Type B pancreatic cell (in vitro differentiated cells): ENCODE data around the gene KEL. TPM values are rescaled to one million over a fixed set of nuclear protein-coding genes. Genes with fewer than 3 reads are reported as not detected.

Experiments used
- DNase-seq: peaks from one replicate; pipeline ENCODE4 v3.0.0; 2021; ENCODE audit warnings: mixed read lengths; ENCODE audit not compliant: unreplicated experiment; ENCODE audit errors: extremely low spot score
- H3K27ac Mint-ChIP-seq: 2 replicates; pipeline ENCODE4 v1.8.0; 2021; ENCODE audit warnings: mild to moderate bottlenecking, mixed read lengths
- H3K27me3 Mint-ChIP-seq: 2 replicates; pipeline ENCODE4 v1.8.0; 2021; ENCODE audit warnings: mixed read lengths
- H3K36me3 Mint-ChIP-seq: 2 replicates; pipeline ENCODE4 v1.8.0; 2021; ENCODE audit warnings: mixed read lengths
- H3K4me1 Mint-ChIP-seq: one replicate; pipeline ENCODE4 v1.8.0; 2021; ENCODE audit warnings: mixed read lengths; ENCODE audit not compliant: unreplicated experiment
- H3K4me3 Mint-ChIP-seq: 2 replicates; pipeline ENCODE4 v1.8.0; 2021; ENCODE audit warnings: mild to moderate bottlenecking, mixed read lengths
- H3K9me3 Mint-ChIP-seq: 2 replicates; pipeline ENCODE4 v1.8.0; 2021; ENCODE audit warnings: mixed read lengths
- total RNA-seq: library from RNA; stranded (reverse); gene quantifications from 2 replicates; pipeline ENCODE4 v1.2.1, GENCODE V29; 2021; ENCODE audit warnings: low replicate concordance
- TF ChIP-seq, protein P1 (sequence below): fragments of 200-600 bp; sonication (generic); conservative IDR thresholded peaks from 2 replicates; pipeline ENCODE4 v1.5.0; 2021; ENCODE audit warnings: antibody characterized with exemption, mild to moderate bottlenecking

Gene KEL
- total RNA-seq, 1 donor from 2014 or later = 2.8 TPM

DNA sequence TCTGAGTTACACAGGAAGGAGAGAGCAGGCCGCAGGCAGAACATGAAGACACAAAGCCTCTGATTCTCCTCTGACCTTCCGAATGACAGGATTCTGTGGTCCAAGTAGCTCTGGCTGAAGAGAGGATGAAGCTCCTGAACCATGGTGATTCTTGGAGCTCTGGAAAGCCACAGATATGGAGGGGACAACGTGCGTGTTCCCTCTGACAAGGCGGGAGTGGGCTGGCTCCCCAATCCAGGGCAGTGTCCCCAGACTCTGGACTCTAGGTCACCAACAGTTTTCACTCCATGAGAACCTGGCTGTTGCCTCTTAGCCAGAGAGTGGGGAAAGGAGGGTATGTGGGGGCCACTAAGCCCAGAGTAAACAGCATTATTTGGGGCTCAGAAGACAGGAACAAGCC lies 69.2 kb downstream of the KEL start:
- no peak overlapping the region for H3K4me3 Mint-ChIP-seq
- H3K27ac Mint-ChIP-seq = no peak overlapping the region
- TF ChIP-seq, protein P1, sequence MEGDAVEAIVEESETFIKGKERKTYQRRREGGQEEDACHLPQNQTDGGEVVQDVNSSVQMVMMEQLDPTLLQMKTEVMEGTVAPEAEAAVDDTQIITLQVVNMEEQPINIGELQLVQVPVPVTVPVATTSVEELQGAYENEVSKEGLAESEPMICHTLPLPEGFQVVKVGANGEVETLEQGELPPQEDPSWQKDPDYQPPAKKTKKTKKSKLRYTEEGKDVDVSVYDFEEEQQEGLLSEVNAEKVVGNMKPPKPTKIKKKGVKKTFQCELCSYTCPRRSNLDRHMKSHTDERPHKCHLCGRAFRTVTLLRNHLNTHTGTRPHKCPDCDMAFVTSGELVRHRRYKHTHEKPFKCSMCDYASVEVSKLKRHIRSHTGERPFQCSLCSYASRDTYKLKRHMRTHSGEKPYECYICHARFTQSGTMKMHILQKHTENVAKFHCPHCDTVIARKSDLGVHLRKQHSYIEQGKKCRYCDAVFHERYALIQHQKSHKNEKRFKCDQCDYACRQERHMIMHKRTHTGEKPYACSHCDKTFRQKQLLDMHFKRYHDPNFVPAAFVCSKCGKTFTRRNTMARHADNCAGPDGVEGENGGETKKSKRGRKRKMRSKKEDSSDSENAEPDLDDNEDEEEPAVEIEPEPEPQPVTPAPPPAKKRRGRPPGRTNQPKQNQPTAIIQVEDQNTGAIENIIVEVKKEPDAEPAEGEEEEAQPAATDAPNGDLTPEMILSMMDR = no peak
- H3K27me3 Mint-ChIP-seq = no peaks in the 10 kb centered on the region
- H3K9me3 Mint-ChIP-seq = no peaks in the 10 kb centered on the region
- H3K36me3 Mint-ChIP-seq = no peaks in the 10 kb centered on the region
- no peak for DNase-seq
- H3K4me1 Mint-ChIP-seq = peaks cover 9% of the 10 kb centered on the region

DNA sequence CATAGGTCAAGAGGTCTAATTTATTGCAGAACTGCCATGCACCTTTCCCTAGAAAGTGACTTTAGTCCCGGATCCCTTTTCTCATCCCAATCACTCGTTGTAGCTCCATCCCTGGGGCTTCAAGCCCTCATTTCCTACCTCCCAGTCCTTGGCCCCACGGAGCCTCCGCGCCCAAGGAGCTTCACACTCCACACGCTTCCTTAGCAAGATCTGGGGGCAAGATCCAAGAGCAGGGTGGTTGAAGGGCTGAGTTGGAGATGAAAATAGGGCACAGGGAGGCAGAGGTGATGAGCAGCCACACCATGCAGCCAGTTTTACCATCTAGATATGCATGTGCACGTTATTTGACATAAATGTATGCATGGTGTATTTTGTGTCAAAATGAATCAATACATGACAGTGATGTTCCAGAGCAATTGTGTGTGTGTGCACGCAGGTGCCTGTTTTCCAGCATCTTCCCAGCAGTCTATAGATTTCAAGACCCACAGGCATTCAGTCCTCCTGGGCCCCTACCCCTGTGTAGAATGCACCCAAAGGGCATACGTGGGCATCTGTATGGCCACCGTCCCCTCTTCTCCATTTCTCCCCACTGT lies 70.6 kb downstream of the KEL start:
- H3K36me3 Mint-ChIP-seq = no peaks in the 10 kb centered on the region
- peaks cover 9% of the 10 kb centered on the region for H3K4me1 Mint-ChIP-seq
- H3K27ac Mint-ChIP-seq = no peak overlapping the region
- DNase-seq = no peak
- TF ChIP-seq, protein P1 = no peak
- H3K4me3 Mint-ChIP-seq = no peak overlapping the region
- no peaks in the 10 kb centered on the region for H3K27me3 Mint-ChIP-seq
- no peaks in the 10 kb centered on the region for H3K9me3 Mint-ChIP-seq

Other genes with a start within 250 kb of the KEL start
- gene PRSS1, start 212.9 kb downstream of the KEL start, total RNA-seq = 10.0 and 118 TPM in 2 replicates
- 20.4 and 272 TPM in 2 replicates for gene PRSS2, start 191.4 kb downstream of the KEL start, total RNA-seq
- 8.4 and 8.8 TPM in 2 replicates for gene EPHB6, start 107.3 kb downstream of the KEL start, total RNA-seq
- gene TRPV6, start 76.6 kb downstream of the KEL start, total RNA-seq = 5.4 and 8.1 TPM in 2 replicates
- gene TRPV5, start 28.6 kb downstream of the KEL start, total RNA-seq = not detected in 2 replicates
- gene LLCFC1, start 22.9 kb downstream of the KEL start, total RNA-seq = not detected in 2 replicates
- gene OR9A2, start 64.8 kb upstream of the KEL start, total RNA-seq = not detected in 2 replicates
- gene OR6V1, start 90.0 kb upstream of the KEL start, total RNA-seq = not detected in 2 replicates
- not detected in 2 replicates for gene PIP, start 169.7 kb upstream of the KEL start, total RNA-seq
- gene TAS2R39, start 221.1 kb upstream of the KEL start, total RNA-seq = not detected in 2 replicates